ENCODE measurements around the gene ZDHHC22. TPM values are rescaled to one million over a fixed set of nuclear protein-coding genes. Genes with fewer than 3 reads are reported as not detected.

Gene ZDHHC22
- total RNA-seq, 1 experiment from 2014 or later: 0.46 TPM

DNA sequence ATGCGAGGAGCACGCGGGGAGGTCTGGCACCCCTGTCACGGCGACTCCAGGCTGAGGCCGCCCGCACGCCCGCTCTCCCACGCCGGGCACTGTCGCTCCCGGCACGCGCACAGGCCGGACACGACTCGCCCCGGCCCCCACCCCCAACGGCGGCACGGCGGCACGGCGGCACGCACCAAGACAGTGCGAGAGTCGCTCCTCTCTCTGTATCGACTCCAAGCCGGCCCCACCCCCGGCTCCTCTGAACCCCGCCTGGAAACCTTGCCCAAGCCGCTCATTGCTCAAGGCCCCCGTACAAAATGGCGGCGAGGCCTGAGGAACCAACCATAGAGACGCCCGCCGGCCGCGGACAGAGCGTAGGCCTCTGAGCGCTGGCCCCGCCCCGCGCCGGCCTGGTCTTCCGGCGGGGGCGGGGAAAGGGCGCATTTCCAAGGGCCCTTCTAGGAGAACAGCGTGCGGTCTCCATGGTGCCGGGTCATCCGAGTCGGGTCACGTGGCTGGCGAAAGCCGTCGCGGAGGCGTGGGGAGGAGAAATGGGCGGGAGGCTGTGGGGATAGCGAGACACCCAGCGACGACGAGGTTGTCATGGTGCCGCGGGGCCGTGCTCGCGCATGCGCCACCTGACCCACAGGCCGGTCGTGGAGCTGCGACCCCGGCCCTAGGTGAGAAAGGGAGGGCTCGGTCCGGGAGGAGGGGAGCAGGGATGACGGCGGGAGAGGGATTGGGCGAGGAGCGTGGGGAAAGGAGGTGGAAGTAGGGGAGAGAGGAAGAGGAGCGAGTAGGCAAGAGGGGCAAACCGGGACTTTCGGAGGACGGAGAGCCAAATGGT is 43.7 kb downstream of the ZDHHC22 start, which contains the start of gene CIPC:
CIPC (plus strand) TSS at position 559 of the 829 bp plus-strand sequence. CDS start 7,451 bp downstream, outside the sequence.
- ChIA-PET POLR2A (interaction anchor here (0.7 to 0.8 kb wide), 3 partner anchors 172 to 223 kb away, joined by 3 to 11 read pairs (median 3); no protein-coding TSS in a partner anchor), CTCF (interaction anchor here (2.8 kb wide), 1 partner anchor 222 kb away, joined by 13 read pairs; no protein-coding TSS in a partner anchor)
- H3K4me1 ChIP-seq (ENCODE audit: control insufficient read depth, insufficient read depth, low read length): peaks cover 17% of the 10 kb centered on the region
- intact Hi-C loops (cut with micrococcal nuclease; ENCODE audit: unreplicated experiment) (no loop called here), in situ Hi-C loops (cut with HindIII; ENCODE audit: low pct_unique_long_range_greater_than_20kb, low sequenced_read_pairs) (no loop called here)
- no peak for TF ChIP-seq REST (IDR thresholded peaks at IDR 0.05; ENCODE audit: insufficient read depth in 1 of 2, low read depth in 2 of 2, low read length in 1 of 2)
- peak; percentile 72; the same call in 1 of the 2 replicates for TF ChIP-seq SIN3A (IDR thresholded peaks at IDR 0.05; ENCODE audit: borderline replicate concordance, insufficient read depth, low read depth, low read length)
- TF ChIP-seq TCF7L2 (IDR thresholded peaks at IDR 0.05; ENCODE audit: low read depth, low read length): peak; percentile 35
- no peaks in the 10 kb centered on the region for H3K9me3 ChIP-seq (ENCODE audit: control insufficient read depth, insufficient read depth, low read depth, low read length)
- DNase-seq (ENCODE audit: low read depth, low spot score) (peak; percentile 78), ATAC-seq (peak; percentile 94)
- H3K27me3 ChIP-seq (ENCODE audit: control insufficient read depth, insufficient read depth, low read length): no peaks in the 10 kb centered on the region
- H3K27ac ChIP-seq (ENCODE audit: low read length): peak within 1 kb of the TSS; percentile 98
- no peaks in the 10 kb centered on the region; the same call in 1 of the 2 replicates for H3K36me3 ChIP-seq (ENCODE audit: control insufficient read depth, insufficient read depth, low read length)
- BruUV-seq (replicated peaks): no TSS peak
- H3K4me3 ChIP-seq (ENCODE audit: low read depth in 2 of 2, low read length in 2 of 2): peak within 1 kb of the TSS; percentile 87 to 97

DNA sequence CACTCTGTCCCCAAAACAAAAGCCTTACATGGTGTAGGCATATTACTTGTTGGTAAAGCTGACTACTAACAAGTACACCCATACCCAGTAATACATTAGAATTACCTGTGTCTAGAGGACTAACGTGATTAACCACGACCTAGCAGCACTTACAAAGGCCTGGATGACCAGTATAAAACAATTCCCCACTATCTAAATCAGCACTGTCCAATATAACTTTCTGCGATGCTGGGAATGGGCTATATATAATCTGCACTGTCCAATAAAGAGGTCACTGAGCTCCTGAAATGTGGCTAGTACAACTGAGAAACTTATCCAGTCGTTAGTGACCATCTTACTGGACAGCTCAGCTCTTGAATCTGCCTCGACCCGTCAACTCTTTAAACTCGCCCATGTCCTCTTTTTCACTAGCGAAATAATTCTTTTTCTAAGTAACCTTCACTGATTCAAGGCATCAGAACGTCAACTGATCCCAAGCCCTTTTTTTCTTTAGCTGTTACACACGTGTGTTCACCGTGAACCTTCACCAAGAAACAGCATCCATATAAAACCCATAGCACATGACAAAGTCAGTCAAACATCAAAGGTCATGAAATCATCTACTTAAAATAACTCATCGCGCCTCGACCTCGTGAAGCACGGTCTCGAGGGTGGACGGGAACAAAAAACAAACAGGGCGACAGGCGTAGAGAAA is 44.4 kb downstream of the ZDHHC22 start:
- Histone ChIP-seq H3K27ac (ENCODE audit: low read length) (peak overlapping the region; percentile 98), H3K36me3 (ENCODE audit: control insufficient read depth, insufficient read depth, low read length) (no peaks in the 10 kb centered on the region; the same call in 1 of the 2 replicates), H3K4me3 (ENCODE audit: low read depth in 2 of 2, low read length in 2 of 2) (peak overlapping the region; percentile 73 to 97), H3K27me3 (ENCODE audit: control insufficient read depth, insufficient read depth, low read length) (no peaks in the 10 kb centered on the region), H3K4me1 (ENCODE audit: control insufficient read depth, insufficient read depth, low read length) (peaks cover 17% of the 10 kb centered on the region), H3K9me3 (ENCODE audit: control insufficient read depth, insufficient read depth, low read depth, low read length) (no peaks in the 10 kb centered on the region)
- ChIA-PET CTCF (interaction anchor here (2.8 kb wide), 1 partner anchor 221 kb away, joined by 13 read pairs; no protein-coding TSS in a partner anchor), POLR2A (interaction anchor here (0.5 to 0.8 kb wide), 2 partner anchors 70 to 173 kb away, joined by 3 to 11 read pairs; no protein-coding TSS in a partner anchor)
- BruUV-seq (replicated peaks): TSS peak; percentile 95
- in situ Hi-C loops (cut with HindIII; ENCODE audit: low pct_unique_long_range_greater_than_20kb, low sequenced_read_pairs) (no loop called here), intact Hi-C loops (cut with micrococcal nuclease; ENCODE audit: unreplicated experiment) (no loop called here)
- DNase-seq (ENCODE audit: low read depth, low spot score) (no peak), ATAC-seq (peak; percentile 1; the same call in 1 of the 2 replicates)
- TF ChIP-seq TCF7L2 (IDR thresholded peaks at IDR 0.05; ENCODE audit: low read depth, low read length) (peak; percentile 71; the same call in 1 of the 2 replicates), SIN3A (IDR thresholded peaks at IDR 0.05; ENCODE audit: borderline replicate concordance, insufficient read depth, low read depth, low read length) (no peak)
